ENCODE data around the gene ANKLE2. TPM values are rescaled to one million over a fixed set of nuclear protein-coding genes. Genes with fewer than 3 reads are reported as not detected.
A peak's percentile ranks its signal among the peaks of the same experiment; 100 is the strongest.
"Not testable (repeated sequence)": the region's sequence is repeated elsewhere in the genome, so short reads cannot be mapped to it uniquely, and the experiment has no call there.

The ANKLE2 gene
- polyA plus RNA-seq, 2 of the 4 experiments (the other 2 are of a cell fraction), result 70.7 to 103 TPM

- CTCF ChIA-PET, result no interaction called here
- Histone ChIP-seq H3K27ac (peak overlapping the region; percentile 99; a peak in 5 of 6 replicates), H3K4me3 (peak overlapping the region; percentile 98), H3K4me2 (peak overlapping the region; percentile 92), H3K4me1 (peaks cover 6% of the 10 kb centered on the region), H3K9me3 (no peaks in the 10 kb centered on the region)
- POLR2A ChIA-PET, result interaction anchor here (0.6 kb wide), 1 partner anchor 79 kb away, joined by 3 read pairs; no protein-coding TSS in a partner anchor
- FAIRE-seq, result no peak
- no peak for ATAC-seq
- TF ChIP-seq, protein P1, sequence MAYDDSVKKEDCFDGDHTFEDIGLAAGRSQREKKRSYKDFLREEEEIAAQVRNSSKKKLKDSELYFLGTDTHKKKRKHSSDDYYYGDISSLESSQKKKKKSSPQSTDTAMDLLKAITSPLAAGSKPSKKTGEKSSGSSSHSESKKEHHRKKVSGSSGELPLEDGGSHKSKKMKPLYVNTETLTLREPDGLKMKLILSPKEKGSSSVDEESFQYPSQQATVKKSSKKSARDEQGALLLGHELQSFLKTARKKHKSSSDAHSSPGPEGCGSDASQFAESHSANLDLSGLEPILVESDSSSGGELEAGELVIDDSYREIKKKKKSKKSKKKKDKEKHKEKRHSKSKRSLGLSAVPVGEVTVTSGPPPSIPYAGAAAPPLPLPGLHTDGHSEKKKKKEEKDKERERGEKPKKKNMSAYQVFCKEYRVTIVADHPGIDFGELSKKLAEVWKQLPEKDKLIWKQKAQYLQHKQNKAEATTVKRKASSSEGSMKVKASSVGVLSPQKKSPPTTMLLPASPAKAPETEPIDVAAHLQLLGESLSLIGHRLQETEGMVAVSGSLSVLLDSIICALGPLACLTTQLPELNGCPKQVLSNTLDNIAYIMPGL (CRISPR knock-in tag; IDR thresholded peaks at IDR 0.05; ENCODE audit: borderline replicate concordance), result no peak
- TF ChIP-seq POLR2AphosphoS2 (conservative IDR thresholded peaks at IDR 0.05; ENCODE audit: low read length), result no peak
- no peak for TF ChIP-seq HOXA7 (CRISPR knock-in tag; IDR thresholded peaks at IDR 0.05)
- TF ChIP-seq ZNF302 (CRISPR knock-in tag; IDR thresholded peaks at IDR 0.05), result no peak
- no peak for TF ChIP-seq BHLHE40 (IDR thresholded peaks at IDR 0.05; ENCODE audit: low read depth, low read length)
- no peak for TF ChIP-seq RNF2 (IDR thresholded peaks at IDR 0.05; ENCODE audit: borderline replicate concordance, low read depth)
- no peak for TF ChIP-seq NFE2L2 (conservative IDR thresholded peaks at IDR 0.05; ENCODE audit: low read length)
- no peak for TF ChIP-seq PHF8 (IDR thresholded peaks at IDR 0.05; ENCODE audit: borderline replicate concordance, low read depth)
- no peak for TF ChIP-seq HOXB5 (CRISPR knock-in tag; IDR thresholded peaks at IDR 0.05)
- no peak for TF ChIP-seq TP53 (CRISPR knock-in tag; IDR thresholded peaks at IDR 0.05)
- TF ChIP-seq FOSB (CRISPR knock-in tag; IDR thresholded peaks at IDR 0.05), result no peak
- TF ChIP-seq HEYL (CRISPR knock-in tag; IDR thresholded peaks at IDR 0.05), result no peak
- TF ChIP-seq, protein P2, sequence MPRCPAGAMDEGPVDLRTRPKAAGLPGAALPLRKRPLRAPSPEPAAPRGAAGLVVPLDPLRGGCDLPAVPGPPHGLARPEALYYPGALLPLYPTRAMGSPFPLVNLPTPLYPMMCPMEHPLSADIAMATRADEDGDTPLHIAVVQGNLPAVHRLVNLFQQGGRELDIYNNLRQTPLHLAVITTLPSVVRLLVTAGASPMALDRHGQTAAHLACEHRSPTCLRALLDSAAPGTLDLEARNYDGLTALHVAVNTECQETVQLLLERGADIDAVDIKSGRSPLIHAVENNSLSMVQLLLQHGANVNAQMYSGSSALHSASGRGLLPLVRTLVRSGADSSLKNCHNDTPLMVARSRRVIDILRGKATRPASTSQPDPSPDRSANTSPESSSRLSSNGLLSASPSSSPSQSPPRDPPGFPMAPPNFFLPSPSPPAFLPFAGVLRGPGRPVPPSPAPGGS (IDR thresholded peaks at IDR 0.05), result no peak
- TF ChIP-seq EP300 (IDR thresholded peaks at IDR 0.05), result no peak
- WGBS (ENCODE audit: missing lambda C conversion rate), result 93% methylated on average over 8 of the region's 8 CpGs
- no peak for DNase-seq (ENCODE audit: low read depth in 1 of 2, low spot score in 1 of 2)
Observed at GRCh38 chr12:132759359-132759758, 2.3 kb downstream of the ANKLE2 start.

GRCh38 chr12:132758825-132759224 is 2.8 kb downstream of the ANKLE2 start:
- FAIRE-seq; H3K4me1 ChIP-seq; ATAC-seq; CTCF ChIA-PET; H3K4me3 ChIP-seq; H3K9me3 ChIP-seq; DNase-seq (ENCODE audit: low read depth in 1 of 2, low spot score in 1 of 2); POLR2A ChIA-PET: not testable (repeated sequence)
- Histone ChIP-seq H3K27ac (peak overlapping the region in 1 of 2 experiments; percentile 99; a peak in 2 of 6 replicates), H3K4me2 (peak overlapping the region; percentile 92; the same call in 1 of the 3 replicates)
- 82% methylated on average over 28 of the region's 28 CpGs for WGBS (ENCODE audit: missing lambda C conversion rate)

DNA sequence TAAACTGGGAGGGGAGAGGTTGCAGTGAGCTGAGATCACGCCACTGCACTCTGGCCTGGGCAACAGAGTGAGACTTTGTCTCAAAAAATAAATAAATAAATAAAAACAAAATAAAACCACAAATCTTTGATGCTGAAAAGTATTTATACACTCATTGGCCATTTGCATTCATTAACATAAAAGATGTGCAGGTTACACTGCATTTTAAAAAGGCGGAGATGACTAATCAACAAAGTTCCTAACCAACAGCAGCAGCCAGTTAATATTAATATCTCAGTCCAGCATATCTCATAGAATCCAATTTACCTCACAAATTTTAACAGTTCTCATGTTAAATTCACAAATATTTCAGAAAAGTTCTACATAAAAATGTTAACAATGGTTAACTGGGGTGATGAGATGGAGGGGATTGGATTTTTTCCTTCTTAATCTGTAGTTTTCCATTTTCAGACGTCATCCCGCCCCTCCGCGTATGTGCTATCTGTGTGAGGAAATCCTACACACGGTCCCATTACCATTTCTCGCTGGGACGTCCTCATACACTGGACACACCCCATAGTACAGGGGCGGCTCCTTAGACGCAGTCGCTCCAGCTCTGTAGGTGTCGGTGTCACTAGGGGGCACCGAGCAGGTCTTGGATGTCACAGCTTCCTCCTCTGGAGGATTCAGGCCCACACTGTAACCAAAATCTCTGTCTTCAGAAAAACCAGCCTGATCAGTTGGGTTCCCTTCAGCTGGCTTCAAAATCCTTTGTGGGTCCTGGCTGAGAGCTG is 7.3 kb downstream of the ANKLE2 start:
- 86% methylated on average over 14 of the region's 14 CpGs for WGBS (ENCODE audit: missing lambda C conversion rate)
- CTCF ChIA-PET, result interaction anchor here (1.3 to 1.4 kb wide), 2 partner anchors 11 to 19 kb away, joined by 4 read pairs; no protein-coding TSS in a partner anchor
- peak in 1 of 2 experiments; percentile 50 for DNase-seq (ENCODE audit: low read depth in 1 of 2, low spot score in 1 of 2)

DNA sequence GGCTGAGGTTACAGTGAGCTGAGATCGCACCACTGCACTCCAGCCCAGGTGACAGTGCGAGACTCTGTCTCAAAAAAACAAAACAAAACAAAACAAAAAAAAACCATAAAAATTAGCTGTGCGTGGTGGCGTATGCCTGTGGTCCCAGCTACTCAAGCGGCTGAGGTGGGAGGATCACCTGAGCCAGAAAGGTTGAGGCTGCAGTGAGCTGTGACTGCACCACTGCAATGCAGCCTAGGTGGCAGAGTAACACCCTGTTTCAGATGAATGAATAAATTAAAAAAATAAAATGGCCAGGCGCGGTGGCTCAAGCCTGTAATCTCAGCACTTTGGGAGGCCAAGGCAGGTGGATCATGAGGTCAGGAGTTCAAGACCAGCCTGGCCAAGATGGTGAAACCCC is 8.0 kb downstream of the ANKLE2 start:
- DNase-seq (ENCODE audit: low read depth in 1 of 2, low spot score in 1 of 2); H3K4me2 ChIP-seq; FAIRE-seq; H3K4me3 ChIP-seq; H3K9me3 ChIP-seq; ATAC-seq; H3K27ac ChIP-seq; POLR2A ChIA-PET; H3K4me1 ChIP-seq: not testable (repeated sequence)
- CTCF ChIA-PET, result interaction anchor here (0.6 to 1.3 kb wide), 2 partner anchors 10 to 100 kb away, joined by 4 read pairs; no protein-coding TSS in a partner anchor
- 96% methylated on average over 7 of the region's 7 CpGs for WGBS (ENCODE audit: missing lambda C conversion rate)

More for the DNA sequence above, 7.3 kb downstream of the ANKLE2 start:
- POLR2A ChIA-PET, result no interaction called here
- H3K4me3 ChIP-seq, result no peak overlapping the region
- H3K27ac ChIP-seq, result no peak overlapping the region
- FAIRE-seq, result no peak
- no peak overlapping the region for H3K4me2 ChIP-seq
- no peak for TF ChIP-seq PHF8 (IDR thresholded peaks at IDR 0.05; ENCODE audit: borderline replicate concordance, low read depth)
- TF ChIP-seq NFE2L2 (conservative IDR thresholded peaks at IDR 0.05; ENCODE audit: low read length), result no peak
- no peak for TF ChIP-seq HOXB13 (CRISPR knock-in tag; IDR thresholded peaks at IDR 0.05; ENCODE audit: low read depth)
- no peak for TF ChIP-seq HEYL (CRISPR knock-in tag; IDR thresholded peaks at IDR 0.05)
- no peak for TF ChIP-seq BHLHE40 (IDR thresholded peaks at IDR 0.05; ENCODE audit: low read depth, low read length)
- no peak for TF ChIP-seq ATOH8 (CRISPR knock-in tag; IDR thresholded peaks at IDR 0.05; ENCODE audit: low read depth)
- TF ChIP-seq, protein P3, sequence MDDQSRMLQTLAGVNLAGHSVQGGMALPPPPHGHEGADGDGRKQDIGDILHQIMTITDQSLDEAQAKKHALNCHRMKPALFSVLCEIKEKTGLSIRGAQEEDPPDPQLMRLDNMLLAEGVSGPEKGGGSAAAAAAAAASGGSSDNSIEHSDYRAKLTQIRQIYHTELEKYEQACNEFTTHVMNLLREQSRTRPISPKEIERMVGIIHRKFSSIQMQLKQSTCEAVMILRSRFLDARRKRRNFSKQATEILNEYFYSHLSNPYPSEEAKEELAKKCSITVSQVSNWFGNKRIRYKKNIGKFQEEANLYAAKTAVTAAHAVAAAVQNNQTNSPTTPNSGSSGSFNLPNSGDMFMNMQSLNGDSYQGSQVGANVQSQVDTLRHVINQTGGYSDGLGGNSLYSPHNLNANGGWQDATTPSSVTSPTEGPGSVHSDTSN (IDR thresholded peaks at IDR 0.05), result no peak
- no peak for TF ChIP-seq ZC3H11A (IDR thresholded peaks at IDR 0.05)
- TF ChIP-seq TP53 (CRISPR knock-in tag; IDR thresholded peaks at IDR 0.05), result no peak
- no peak for TF ChIP-seq NPAS2 (CRISPR knock-in tag; IDR thresholded peaks at IDR 0.05; ENCODE audit: borderline replicate concordance)
- no peak for TF ChIP-seq EHMT2 (IDR thresholded peaks at IDR 0.05; ENCODE audit: low read depth)
- TF ChIP-seq RARB (CRISPR knock-in tag; IDR thresholded peaks at IDR 0.05), result no peak
- TF ChIP-seq CHD2 (IDR thresholded peaks at IDR 0.05; ENCODE audit: low read length, partially characterized antibody), result no peak
- TF ChIP-seq RNF2 (IDR thresholded peaks at IDR 0.05; ENCODE audit: borderline replicate concordance, low read depth), result no peak
- peak; percentile 73 to 82; a peak in 5 of 6 replicates for ATAC-seq
- peaks cover 1% of the 10 kb centered on the region; the same call in 2 of the 3 replicates for H3K4me1 ChIP-seq
- H3K9me3 ChIP-seq, result no peaks in the 10 kb centered on the region

Data from A549 (cell line).